ENCODE data around the gene DCBLD1.

The DCBLD1 gene

GRCh38 chr6:117531809-117532725 is 49.6 kb downstream of the DCBLD1 start:
- no peak for DNase-seq

GRCh38 chr6:117533775-117534174 is 51.3 kb downstream of the DCBLD1 start:
- no peak for DNase-seq

- no peak for DNase-seq
Measured at GRCh38 chr6:117534974-117535373, 52.5 kb downstream of the DCBLD1 start.

GRCh38 chr6:117536317-117536716 is 53.8 kb downstream of the DCBLD1 start:
- DNase-seq, result no peak

GRCh38 chr6:117538615-117539014 is 56.1 kb downstream of the DCBLD1 start:
- DNase-seq, result no peak

GRCh38 chr6:117540670-117541069 is 58.2 kb downstream of the DCBLD1 start:
- no peak for DNase-seq

GRCh38 chr6:117542493-117542892 is 60.0 kb downstream of the DCBLD1 start:
- no peak for DNase-seq

GRCh38 chr6:117544716-117545115 is 62.2 kb downstream of the DCBLD1 start:
- no peak for DNase-seq

GRCh38 chr6:117545161-117545595 is 62.7 kb downstream of the DCBLD1 start:
- DNase-seq, result no peak

- no peak for DNase-seq
Measured at GRCh38 chr6:117546674-117547073, 64.2 kb downstream of the DCBLD1 start.

- no peak for DNase-seq
Measured at GRCh38 chr6:117547688-117548621, 65.5 kb downstream of the DCBLD1 start.

- DNase-seq, result no peak
Measured at GRCh38 chr6:117548797-117549301, 66.4 kb downstream of the DCBLD1 start.

GRCh38 chr6:117549611-117550010 is 67.1 kb downstream of the DCBLD1 start:
- DNase-seq, result no peak

GRCh38 chr6:117550078-117550600 is 67.7 kb downstream of the DCBLD1 start:
- DNase-seq, result no peak

GRCh38 chr6:117550618-117551242 is 68.3 kb downstream of the DCBLD1 start:
- no peak for DNase-seq

GRCh38 chr6:117552618-117553017 is 70.1 kb downstream of the DCBLD1 start:
- DNase-seq, result no peak

GRCh38 chr6:117553142-117553541 is 70.7 kb downstream of the DCBLD1 start:
- no peak for DNase-seq

GRCh38 chr6:117555262-117555849 is 72.9 kb downstream of the DCBLD1 start:
- DNase-seq, result no peak

- DNase-seq, result no peak
Measured at GRCh38 chr6:117555882-117556498, 73.5 kb downstream of the DCBLD1 start.

GRCh38 chr6:117557951-117558350 is 75.5 kb downstream of the DCBLD1 start:
- DNase-seq, result no peak

- DNase-seq, result no peak
Measured at GRCh38 chr6:117558818-117559217, 76.3 kb downstream of the DCBLD1 start.

- DNase-seq, result no peak
Measured at GRCh38 chr6:117559299-117559698, 76.8 kb downstream of the DCBLD1 start.
